HepG2 (cell line): ENCODE measurements around the gene A3GALT2. TPM values are rescaled to one million over a fixed set of nuclear protein-coding genes. Genes with fewer than 3 reads are reported as not detected.

Source experiments
- ATAC-seq: fragments of 200-7000 bp; cut with Tn5 transposase; 3 replicates; pipeline ENCODE4 v1.9.1; 2020; ENCODE audit warnings: mild to moderate bottlenecking, moderate library complexity
- BruUV-seq: library from RNA; stranded (reverse); fragments of 400-500 nt; replicated peaks from 2 replicates; lab custom pipeline; 2021; lab: Mats Ljungman, UMichigan
- CTCF ChIA-PET: fragments of 300-600 bp; formaldehyde crosslinking; extraction: SDS; loops from one replicate; lab custom pipeline; 2021; ENCODE audit warnings: low total read pairs, inconsistent platforms, low intra/inter-chr PET ratio; lab: Yijun Ruan, JAX
- POLR2A ChIA-PET: fragments of 350-600 bp; sonication (Branson Sonifier 250); formaldehyde crosslinking; loops from one replicate; lab custom pipeline; 2020; ENCODE audit warnings: antibody characterized with exemption, inconsistent platforms; lab: Yijun Ruan, JAX
- DNase-seq: peaks from one replicate; pipeline ENCODE4 v3.0.0-alpha.2; 2015; ENCODE audit warnings: low spot score
- FAIRE-seq: peaks from 3 replicates; lab custom pipeline; 2011; peaks lifted over from hg19 to GRCh38; lab: Jason Lieb, UNC
- H2AFZ ChIP-seq: one replicate; pipeline ENCODE4 v1.6.1; 2011; ENCODE audit warnings: low read length, inconsistent platforms
- H3K27ac ChIP-seq: fragments of 300-600 bp; 3 replicates; pipeline ENCODE4 v1.8.0; 2011; ENCODE audit warnings: mixed run types, mild to moderate bottlenecking, mixed read lengths, low read length, inconsistent platforms; ENCODE audit not compliant: insufficient read depth; ENCODE audit errors: extremely low read length
- H3K27me3 ChIP-seq, 2 experiments: fragments of 200-600 bp in 1 of 2; 2 replicates in 1 of 2; 3 replicates in 1 of 2; pipeline versions ENCODE4 v1.6.0 to v1.8.0; 2011; ENCODE audit warnings: low read length in 2 of 2, mild to moderate bottlenecking in 2 of 2, moderate library complexity in 2 of 2, inconsistent platforms in 1 of 2; ENCODE audit not compliant: insufficient read depth in 2 of 2, control insufficient read depth in 1 of 2
- H3K36me3 ChIP-seq, 2 experiments: fragments of 200-600 bp in 1 of 2; replicated peaks in 1 of 2; 2 replicates in 1 of 2; 3 replicates in 1 of 2; pipeline versions ENCODE4 v1.5.1 to v1.8.0; 2011; ENCODE audit warnings: low read length in 2 of 2, inconsistent platforms in 1 of 2; ENCODE audit not compliant: insufficient read depth in 2 of 2, control insufficient read depth in 1 of 2
- H3K4me1 ChIP-seq: 2 replicates; pipeline ENCODE4 v1.5.1; 2012; ENCODE audit warnings: low read length, inconsistent platforms; ENCODE audit not compliant: insufficient read depth
- H3K4me2 ChIP-seq: 2 replicates; pipeline ENCODE4 v1.6.0; 2011; ENCODE audit warnings: low read depth, low read length, inconsistent platforms
- H3K4me3 ChIP-seq, 3 experiments: fragments of 200-600 bp in 1 of 3; sonication (generic), shearing (Covaris generic) in 1 of 3; replicated peaks in 1 of 3; 2 replicates each; pipeline ENCODE4 v1.5.1; 2011 to 2016; ENCODE audit warnings: low read length in 3 of 3, inconsistent platforms in 2 of 3, low read depth in 2 of 3, mild to moderate bottlenecking in 2 of 3, control low read depth in 1 of 3, mixed read lengths in 1 of 3; ENCODE audit not compliant: insufficient read depth in 1 of 3
- H3K79me2 ChIP-seq: one replicate; pipeline ENCODE4 v1.6.1; 2011; ENCODE audit warnings: low read length, inconsistent platforms; ENCODE audit not compliant: insufficient read depth
- H3K9ac ChIP-seq: 2 replicates; pipeline ENCODE4 v1.6.0; 2011; ENCODE audit warnings: mild to moderate bottlenecking, low read depth, low read length, inconsistent platforms; ENCODE audit not compliant: insufficient read depth
- H3K9me3 ChIP-seq: 2 replicates; pipeline ENCODE4 v1.5.1; 2012; ENCODE audit warnings: mild to moderate bottlenecking, low read length
- H4K20me1 ChIP-seq: 2 replicates; pipeline ENCODE4 v1.6.0; 2011; ENCODE audit warnings: inconsistent platforms, mild to moderate bottlenecking, low read length, moderate library complexity; ENCODE audit not compliant: insufficient read depth
- BRCA1 ChIP-seq: sonication (generic); formaldehyde crosslinking; IDR thresholded peaks from 2 replicates; pipeline ENCODE4 v1.4.0; 2020; ENCODE audit warnings: missing genetic modification reagents
- CBFB ChIP-seq: sonication (generic); formaldehyde crosslinking; IDR thresholded peaks from 2 replicates; pipeline ENCODE4 v1.4.0; 2020; ENCODE audit warnings: missing genetic modification reagents
- CC2D1A ChIP-seq: sonication (generic); formaldehyde crosslinking; IDR thresholded peaks from 2 replicates; pipeline ENCODE4 v1.8.1; 2023; ENCODE audit warnings: mild to moderate bottlenecking, missing genetic modification reagents
- MBNL3 ChIP-seq: fragments of 250-450 bp; sonication (Bioruptor Pico); conservative IDR thresholded peaks from 2 replicates; pipeline ENCODE4 v1.8.0; 2022; ENCODE audit warnings: mild to moderate bottlenecking, inconsistent platforms
- MEF2D ChIP-seq: sonication (generic); formaldehyde crosslinking; IDR thresholded peaks from 2 replicates; pipeline ENCODE4 v1.5.1; 2020; ENCODE audit warnings: mild to moderate bottlenecking, missing genetic modification reagents
- NCOA5 ChIP-seq: sonication (generic); formaldehyde crosslinking; IDR thresholded peaks from 2 replicates; pipeline ENCODE4 v1.4.0; 2020; ENCODE audit warnings: missing genetic modification reagents
- NFKB2 ChIP-seq: sonication (generic); formaldehyde crosslinking; IDR thresholded peaks from 2 replicates; pipeline ENCODE4 v1.4.0; 2020; ENCODE audit warnings: missing genetic modification reagents, borderline replicate concordance
- RNF2 ChIP-seq: fragments of 450-650 bp; conservative IDR thresholded peaks from 2 replicates; pipeline ENCODE4 v1.6.1; 2016; ENCODE audit warnings: low read depth
- RXRB ChIP-seq: IDR thresholded peaks from 2 replicates; pipeline ENCODE4 v1.6.1; 2016; ENCODE audit warnings: borderline replicate concordance, missing genetic modification reagents, missing compliant biosample characterization
- SMC3 ChIP-seq: IDR thresholded peaks from 2 replicates; pipeline ENCODE4 v1.6.1; 2011; ENCODE audit warnings: low read length, improper control_type of control experiment
- SOX13 ChIP-seq, 3 experiments: fragments of 450-650 bp in 1 of 3; sonication (generic) in 1 of 3; formaldehyde crosslinking in 1 of 3; IDR thresholded peaks in 2 of 3; conservative IDR thresholded peaks in 1 of 3; 2 replicates each; pipeline versions ENCODE4 v1.5.0 to v1.6.1; 2016 to 2020; ENCODE audit warnings: antibody characterized with exemption in 1 of 3, mild to moderate bottlenecking in 1 of 3, missing compliant biosample characterization in 1 of 3, missing genetic modification reagents in 1 of 3, moderate library complexity in 1 of 3
- ZNF143 ChIP-seq: sonication (generic); formaldehyde crosslinking; IDR thresholded peaks from 2 replicates; pipeline ENCODE4 v1.4.0; 2020; ENCODE audit warnings: missing genetic modification reagents
- ZNF563 ChIP-seq: sonication (generic); formaldehyde crosslinking; IDR thresholded peaks from 2 replicates; pipeline ENCODE4 v1.8.0; 2022; ENCODE audit warnings: mild to moderate bottlenecking, moderate library complexity, missing genetic modification reagents
- ZNF569 ChIP-seq: sonication (generic); formaldehyde crosslinking; IDR thresholded peaks from 2 replicates; pipeline ENCODE4 v1.5.0; 2020; ENCODE audit warnings: mild to moderate bottlenecking, missing genetic modification reagents, moderate library complexity, borderline replicate concordance
- WGBS: methylation state at CpG from one replicate; pipeline ENCODE4 v1.1.6; 2017; ENCODE audit warnings: low lambda C conversion rate; 5-methylcytosine and 5-hydroxymethylcytosine counted together
- in situ Hi-C: cut with HindIII; loops from 2 replicates; pipeline ENCODE4 v1.10.0; 2017; ENCODE audit warnings: low pct_unique_long_range_greater_than_20kb; ENCODE audit not compliant: extremely low pct_ligation_motif_present
- intact Hi-C: fragments of 100-400 bp; cut with micrococcal nuclease; formaldehyde crosslinking; loops from one replicate; pipeline ENCODE4 v1.10.0; 2022; ENCODE audit not compliant: unreplicated experiment
- polyA plus RNA-seq, 8 experiments: library from polyadenylated mRNA; depleted of rRNA in 3 of 8; stranded (reverse) in 7 of 8; unstranded in 1 of 8; fragments of >200 nt; fragmentation: Illumina TruSeq in 4 of 8; extraction: Trizol in 4 of 8; gene quantifications; 2 replicates each; pipeline versions ENCODE4 v1.2.1 to v1.2.3, GENCODE V29; 2011 to 2016; ENCODE audit warnings: low read depth in 4 of 8, missing spikeins in 1 of 8, mixed read lengths in 1 of 8; ENCODE audit not compliant: insufficient read depth in 1 of 8
- total RNA-seq, 5 experiments: library from RNA; depleted of rRNA; stranded (reverse); fragments of >200 nt; fragmentation: Illumina TruSeq; extraction: Trizol; gene quantifications; 2 replicates each; pipeline ENCODE4 v1.2.3, GENCODE V29; 2016; ENCODE audit warnings: low read depth in 1 of 5
- TF ChIP-seq, protein P1 (sequence below): sonication (generic); formaldehyde crosslinking; IDR thresholded peaks from 2 replicates; pipeline ENCODE4 v1.4.0; 2020; ENCODE audit warnings: missing genetic modification reagents

The A3GALT2 gene
- total and polyA plus RNA-seq, 2 of the 13 experiments (the other 11 are each of a cell fraction or from before 2014, with no cell fraction given): not detected

DNA sequence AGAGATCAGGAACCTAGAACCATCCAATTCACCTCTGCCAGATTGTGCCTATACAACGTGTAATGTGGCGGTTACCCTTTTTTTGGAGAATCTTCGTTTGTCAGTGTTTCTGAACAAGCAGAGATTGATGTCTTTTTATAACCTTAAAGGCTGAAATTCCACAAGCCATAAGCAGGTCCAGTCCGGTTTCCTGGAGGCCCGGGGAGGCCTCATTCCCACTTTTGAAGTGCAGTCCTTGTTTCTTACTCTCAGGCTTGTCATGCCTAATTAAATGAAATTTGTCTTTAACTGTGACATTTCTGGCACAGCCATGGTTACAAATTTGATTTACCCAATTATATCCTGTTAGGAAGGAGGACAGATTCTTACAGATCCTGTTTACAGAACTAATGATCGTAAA lies 36.8 kb downstream of the A3GALT2 start:
- no peak for DNase-seq
- in situ Hi-C loops: no loop called here
- BruUV-seq: no TSS peak
- Histone ChIP-seq H3K9me3 (no peaks in the 10 kb centered on the region), H3K27ac (no peak overlapping the region), H3K4me2 (no peak overlapping the region), H3K4me1 (no peaks in the 10 kb centered on the region; the same call in 1 of the 2 replicates), H3K4me3 (no peak overlapping the region), H3K79me2 (no peaks in the 10 kb centered on the region), H3K36me3 (peaks cover 12 to 47% of the 10 kb centered on the region in 2 experiments), H3K9ac (no peak overlapping the region), H4K20me1 (no peaks in the 10 kb centered on the region), H3K27me3 (no peaks in the 10 kb centered on the region), H2AFZ (no peak overlapping the region)
- ChIA-PET CTCF (no interaction called here), POLR2A (no interaction called here)
- 95% methylated on average over 6 of the region's 6 CpGs for WGBS
- no peak for FAIRE-seq
- no peak for ATAC-seq
- intact Hi-C loops: no loop called here
- TF ChIP-seq ZNF563 (CRISPR knock-in tag) (no peak), NFKB2 (CRISPR knock-in tag) (no peak), MBNL3 (CRISPR knock-in tag) (no peak), RXRB (CRISPR knock-in tag) (no peak), CC2D1A (CRISPR knock-in tag) (no peak), ZNF143 (CRISPR knock-in tag) (no peak), ZNF569 (no peak), SOX13 (IDR thresholded peaks at IDR 0.05) (no peak), SOX13 (CRISPR knock-in tag; conservative IDR thresholded peaks at IDR 0.05 in 1 of 2, IDR thresholded peaks at IDR 0.05 in 1 of 2) (no peak), NCOA5 (no peak), MEF2D (CRISPR knock-in tag) (no peak), CBFB (CRISPR knock-in tag) (no peak), SMC3 (no peak), RNF2 (no peak), BRCA1 (no peak)
- TF ChIP-seq, protein P1, sequence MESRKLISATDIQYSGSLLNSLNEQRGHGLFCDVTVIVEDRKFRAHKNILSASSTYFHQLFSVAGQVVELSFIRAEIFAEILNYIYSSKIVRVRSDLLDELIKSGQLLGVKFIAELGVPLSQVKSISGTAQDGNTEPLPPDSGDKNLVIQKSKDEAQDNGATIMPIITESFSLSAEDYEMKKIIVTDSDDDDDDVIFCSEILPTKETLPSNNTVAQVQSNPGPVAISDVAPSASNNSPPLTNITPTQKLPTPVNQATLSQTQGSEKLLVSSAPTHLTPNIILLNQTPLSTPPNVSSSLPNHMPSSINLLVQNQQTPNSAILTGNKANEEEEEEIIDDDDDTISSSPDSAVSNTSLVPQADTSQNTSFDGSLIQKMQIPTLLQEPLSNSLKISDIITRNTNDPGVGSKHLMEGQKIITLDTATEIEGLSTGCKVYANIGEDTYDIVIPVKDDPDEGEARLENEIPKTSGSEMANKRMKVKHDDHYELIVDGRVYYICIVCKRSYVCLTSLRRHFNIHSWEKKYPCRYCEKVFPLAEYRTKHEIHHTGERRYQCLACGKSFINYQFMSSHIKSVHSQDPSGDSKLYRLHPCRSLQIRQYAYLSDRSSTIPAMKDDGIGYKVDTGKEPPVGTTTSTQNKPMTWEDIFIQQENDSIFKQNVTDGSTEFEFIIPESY (CRISPR knock-in tag): no peak
